K562 (cell line): ENCODE data around the gene PLCE1. TPM values are rescaled to one million over a fixed set of nuclear protein-coding genes. Genes with fewer than 3 reads are reported as not detected.

Experiments
- ATAC-seq: fragments of 200-7000 bp; cut with Tn5 transposase; 3 replicates; pipeline ENCODE4 v1.9.1; 2020; ENCODE audit warnings: moderate library complexity
- BruUV-seq: library from RNA; stranded (reverse); fragments of 400-500 nt; replicated peaks from 2 replicates; lab custom pipeline; 2021; lab: Mats Ljungman, UMichigan
- CTCF ChIA-PET: fragments of 300-600 bp; formaldehyde crosslinking; extraction: SDS; loops from one replicate; lab custom pipeline; 2021; ENCODE audit warnings: low intra/inter-chr PET ratio; lab: Yijun Ruan, JAX
- POLR2A ChIA-PET: fragments of 300-600, 350-650 bp; sonication (Branson Sonifier 250); formaldehyde crosslinking; extraction: SDS; loops from one replicate; lab custom pipeline; 2021; ENCODE audit warnings: antibody characterized with exemption, inconsistent platforms; lab: Yijun Ruan, JAX
- DNase-seq, 4 experiments: peaks; one replicate each; pipeline versions ENCODE4 v3.0.0 to v3.0.0-alpha.2; 2011 to 2018; ENCODE audit warnings: low spot score in 3 of 4, mixed read lengths in 3 of 4; ENCODE audit errors: extremely low read depth in 1 of 4
- FAIRE-seq: peaks from 2 replicates; lab custom pipeline; 2011; peaks lifted over from hg19 to GRCh38; lab: Jason Lieb, UNC
- H2AFZ ChIP-seq: 2 replicates; pipeline ENCODE4 v1.6.0; 2011; ENCODE audit warnings: low read depth, low read length, control low read depth, inconsistent platforms
- H3K27ac ChIP-seq: fragments of 200-600 bp; 3 replicates; pipeline ENCODE4 v1.8.0; 2011; ENCODE audit warnings: low read depth, mild to moderate bottlenecking, control low read depth, inconsistent platforms, low read length, moderate library complexity, mixed read lengths; ENCODE audit errors: extremely low read depth
- H3K27me3 ChIP-seq, 2 experiments: fragments of 300-600 bp in 1 of 2; 2 replicates in 1 of 2; 3 replicates in 1 of 2; pipeline versions ENCODE4 v1.6.0 to v1.8.0; 2011; ENCODE audit warnings: inconsistent platforms in 2 of 2, low read length in 2 of 2, mild to moderate bottlenecking in 1 of 2, mixed read lengths in 1 of 2, moderate library complexity in 1 of 2; ENCODE audit not compliant: control insufficient read depth in 2 of 2, insufficient read depth in 2 of 2
- H3K36me3 ChIP-seq: fragments of 300-600 bp; 3 replicates; pipeline ENCODE4 v1.8.0; 2011; ENCODE audit warnings: mild to moderate bottlenecking, low read length, inconsistent platforms; ENCODE audit not compliant: control insufficient read depth, insufficient read depth
- H3K4me1 ChIP-seq, 2 experiments: fragments of 200-600 bp in 1 of 2; replicated peaks in 1 of 2; 2 replicates in 1 of 2; 3 replicates in 1 of 2; pipeline versions ENCODE4 v1.5.1 to v1.8.0; 2011; ENCODE audit warnings: inconsistent platforms in 2 of 2, low read length in 2 of 2, mild to moderate bottlenecking in 1 of 2, mixed read lengths in 1 of 2, moderate library complexity in 1 of 2; ENCODE audit not compliant: control insufficient read depth in 2 of 2, insufficient read depth in 2 of 2
- H3K4me2 ChIP-seq: 2 replicates; pipeline ENCODE4 v1.6.1; 2011; ENCODE audit warnings: low read length, control low read depth, inconsistent platforms, mixed read lengths; ENCODE audit not compliant: insufficient read depth
- H3K4me3 ChIP-seq: fragments of 200-600 bp; sonication (generic), shearing (Covaris generic); 2 replicates; pipeline ENCODE4 v1.5.1; 2016; ENCODE audit warnings: control low read depth, inconsistent platforms
- H3K79me2 ChIP-seq: fragments of 200-600 bp; 3 replicates; pipeline ENCODE4 v1.8.0; 2011; ENCODE audit warnings: low read length, inconsistent platforms; ENCODE audit not compliant: control insufficient read depth, insufficient read depth
- H3K9ac ChIP-seq, 2 experiments: 2 replicates each; pipeline versions ENCODE4 v1.6.0 to v1.6.1; 2011; ENCODE audit warnings: low read depth in 2 of 2, low read length in 2 of 2, control low read depth in 1 of 2, inconsistent platforms in 1 of 2, mild to moderate bottlenecking in 1 of 2, mixed read lengths in 1 of 2; ENCODE audit not compliant: insufficient read depth in 1 of 2
- H3K9me1 ChIP-seq: one replicate; pipeline ENCODE4 v1.6.0; 2011; ENCODE audit warnings: inconsistent platforms, mild to moderate bottlenecking, low read length, moderate library complexity; ENCODE audit not compliant: control insufficient read depth, insufficient read depth
- H3K9me3 ChIP-seq: replicated peaks from 2 replicates; pipeline ENCODE4 v1.5.1; 2011; ENCODE audit warnings: low read depth, low read length, inconsistent platforms; ENCODE audit not compliant: control insufficient read depth, insufficient read depth
- H4K20me1 ChIP-seq: replicated peaks from 2 replicates; pipeline ENCODE4 v1.6.1; 2011; ENCODE audit warnings: low read length, inconsistent platforms, mixed read lengths; ENCODE audit not compliant: control insufficient read depth, insufficient read depth
- E2F6 ChIP-seq, 2 experiments: IDR thresholded peaks; 2 replicates each; pipeline ENCODE4 v1.6.1; 2011; ENCODE audit warnings: borderline replicate concordance in 1 of 2, control low read depth in 1 of 2, low read depth in 1 of 2, low read length in 1 of 2, mild to moderate bottlenecking in 1 of 2, mixed read lengths in 1 of 2, moderate library complexity in 1 of 2; ENCODE audit not compliant: insufficient read depth in 1 of 2, insufficient read length in 1 of 2, poor library complexity in 1 of 2, severe bottlenecking in 1 of 2; ENCODE audit errors: extremely low read depth in 1 of 2
- HMBOX1 ChIP-seq: sonication (generic); IDR thresholded peaks from 2 replicates; pipeline ENCODE4 v1.6.1; 2016
- NCOA4 ChIP-seq: fragments of 450-650 bp; IDR thresholded peaks from 2 replicates; pipeline ENCODE4 v1.6.1; 2018; ENCODE audit warnings: mild to moderate bottlenecking; ENCODE audit not compliant: partially characterized antibody
- SIN3B ChIP-seq: fragments of 450-650 bp; IDR thresholded peaks from 2 replicates; pipeline ENCODE4 v1.6.1; 2017; ENCODE audit warnings: low read depth, mild to moderate bottlenecking, moderate library complexity
- SIX5 ChIP-seq, 2 experiments: IDR thresholded peaks; 2 replicates each; pipeline ENCODE4 v1.6.1; 2011; ENCODE audit warnings: low read length in 2 of 2, borderline replicate concordance in 1 of 2, low read depth in 1 of 2, mild to moderate bottlenecking in 1 of 2, moderate library complexity in 1 of 2; ENCODE audit not compliant: insufficient read depth in 1 of 2
- SMAD3 ChIP-seq: fragments of 450-650 bp; formaldehyde crosslinking; conservative IDR thresholded peaks from 2 replicates; pipeline ENCODE4 v1.4.0; 2020; ENCODE audit warnings: mild to moderate bottlenecking
- TAF1 ChIP-seq: IDR thresholded peaks from 2 replicates; pipeline ENCODE4 v1.6.1; 2011; ENCODE audit warnings: mild to moderate bottlenecking, low read length, moderate library complexity; ENCODE audit not compliant: insufficient read depth, control insufficient read depth, severe bottlenecking; ENCODE audit errors: extremely low read depth
- TEAD4 ChIP-seq, 2 experiments: sonication (generic) in 1 of 2; formaldehyde crosslinking in 1 of 2; IDR thresholded peaks; 2 replicates each; pipeline versions ENCODE4 v1.6.1 to v1.8.0; 2012 to 2022; ENCODE audit warnings: borderline replicate concordance in 1 of 2, inconsistent platforms in 1 of 2, low read length in 1 of 2, mild to moderate bottlenecking in 1 of 2, missing genetic modification reagents in 1 of 2
- XRCC5 ChIP-seq: fragments of 200-400 bp; formaldehyde crosslinking; IDR thresholded peaks from 2 replicates; pipeline ENCODE4 v1.6.1; 2017; ENCODE audit warnings: low read depth, mild to moderate bottlenecking, low read length
- ZNF778 ChIP-seq: fragments of 450-650 bp; formaldehyde crosslinking; IDR thresholded peaks from 2 replicates; pipeline ENCODE4 v1.4.0; 2020; ENCODE audit warnings: mild to moderate bottlenecking, moderate library complexity
- WGBS: fragments of 100-300 bp; shearing (Covaris generic); methylation state at CpG from one replicate; pipeline ENCODE4 v1.1.6; 2016; ENCODE audit warnings: low coverage, mixed read lengths; ENCODE audit not compliant: insufficient coverage; ENCODE audit errors: missing lambda C conversion rate; 5-methylcytosine and 5-hydroxymethylcytosine counted together
- in situ Hi-C: fragments of 300-500 bp; cut with MboI; formaldehyde crosslinking; loops from 4 replicates; pipeline ENCODE4 v1.15.0; 2018; ENCODE audit warnings: inconsistent platforms, mixed read lengths
- intact Hi-C: fragments of 100-400 bp; cut with micrococcal nuclease; formaldehyde crosslinking; loops from 2 replicates; pipeline ENCODE4 v1.14.2; 2022
- polyA plus RNA-seq, 8 experiments: library from polyadenylated mRNA; depleted of rRNA in 4 of 8; stranded (reverse) in 5 of 8; unstranded in 3 of 8; fragments of >200 nt; fragmentation: Nextera tagmentation in 2 of 8; fragmentation: Illumina TruSeq in 1 of 8; extraction: Ambion mirVana in 2 of 8; extraction: Trizol in 1 of 8; gene quantifications; 2 replicates each; pipeline versions ENCODE4 v1.2.1 to v1.2.3, GENCODE V29; 2011 to 2014; ENCODE audit warnings: inconsistent platforms in 1 of 8, missing spikeins in 1 of 8
- total RNA-seq, 7 experiments: library from RNA; depleted of rRNA in 6 of 7; stranded (reverse); fragments of >200 nt in 6 of 7; fragmentation: Illumina TruSeq in 2 of 7; extraction: Trizol in 2 of 7; gene quantifications; 2 replicates each; pipeline versions ENCODE4 v1.2.1 to v1.2.3, GENCODE V29; 2011 to 2021; ENCODE audit warnings: low replicate concordance in 1 of 7

Gene PLCE1
- total and polyA plus RNA-seq, 9 of the 15 experiments (the other 6 are each of a cell fraction or from before 2014, with no cell fraction given), result under 0.01 to 0.52 (median 0.13) TPM; not detected in 5

- ChIA-PET CTCF (no interaction called here), POLR2A (no interaction called here)
- WGBS, result 0% methylated on average over 3 of the region's 3 CpGs
- TF ChIP-seq SIN3B, result no peak
- DNase-seq, result no peak
- H3K4me1 ChIP-seq, result no peaks in the 10 kb centered on the region
- no TSS peak for BruUV-seq
- H3K79me2 ChIP-seq, result no peaks in the 10 kb centered on the region
- no peak for ATAC-seq
- H3K36me3 ChIP-seq, result no peaks in the 10 kb centered on the region
- H3K9me1 ChIP-seq, result no peaks in the 10 kb centered on the region
- H3K4me2 ChIP-seq, result no peak overlapping the region
- H4K20me1 ChIP-seq, result no peaks in the 10 kb centered on the region
- no peak overlapping the region for H3K9ac ChIP-seq
- no peak for FAIRE-seq
- no peak overlapping the region for H3K4me3 ChIP-seq
- 0 out of 5 replicates have a peak, but pooled peaks cover 0 to 3% of the 10 kb centered on the region in 2 experiments for H3K27me3 ChIP-seq
- no peak overlapping the region for H3K27ac ChIP-seq
- intact Hi-C loops (no loop called here), in situ Hi-C loops (no loop called here)
- no peaks in the 10 kb centered on the region for H3K9me3 ChIP-seq
- H2AFZ ChIP-seq, result no peak overlapping the region
These were observed 48.5 kb downstream of the PLCE1 start for GRCh38 chr10:94042001-94042833.

GRCh38 chr10:94042834-94043175, 49.1 kb downstream of the PLCE1 start:
- WGBS, result 0% methylated on average over 4 of the region's 4 CpGs
- no peaks in the 10 kb centered on the region for H3K9me1 ChIP-seq
- BruUV-seq, result no TSS peak
- CTCF ChIA-PET, result no interaction called here
- H3K4me1 ChIP-seq, result no peaks in the 10 kb centered on the region
- no peak overlapping the region for H3K27ac ChIP-seq
- ATAC-seq (no peak), DNase-seq (no peak), FAIRE-seq (no peak)
- no peak overlapping the region for H3K9ac ChIP-seq
- in situ Hi-C loops, result no loop called here
- POLR2A ChIA-PET, result no interaction called here
- intact Hi-C loops, result no loop called here
- H3K27me3 ChIP-seq, result 0 out of 5 replicates have a peak, but pooled peaks cover 0 to 3% of the 10 kb centered on the region in 2 experiments
- H3K4me2 ChIP-seq, result no peak overlapping the region
- no peaks in the 10 kb centered on the region for H4K20me1 ChIP-seq
- H3K4me3 ChIP-seq, result no peak overlapping the region
- TF ChIP-seq HMBOX1, result no peak
- TF ChIP-seq XRCC5, result no peak
- TF ChIP-seq E2F6 (IDR thresholded peaks at IDR 0.05; ENCODE audit: borderline replicate concordance in 1 of 2, extremely low read depth in 1 of 2, insufficient read depth in 1 of 2, insufficient read length in 1 of 2, low read depth in 1 of 2, low read length in 1 of 2, poor library complexity in 1 of 2, severe bottlenecking in 1 of 2), result no peak
- TF ChIP-seq ZNF778 (CRISPR knock-in tag), result no peak
- TF ChIP-seq TEAD4 (IDR thresholded peaks at IDR 0.05; ENCODE audit: low read length), result no peak
- no peak for TF ChIP-seq TEAD4 (CRISPR knock-in tag; IDR thresholded peaks at IDR 0.05; ENCODE audit: borderline replicate concordance)
- TF ChIP-seq NCOA4, result no peak
- no peak for TF ChIP-seq SIX5 (IDR thresholded peaks at IDR 0.05; ENCODE audit: borderline replicate concordance in 1 of 2, insufficient read depth in 1 of 2, low read depth in 1 of 2, low read length in 2 of 2)
- no peak for TF ChIP-seq TAF1
- no peak for TF ChIP-seq SMAD3 (CRISPR knock-in tag)
- H3K9me3 ChIP-seq, result no peaks in the 10 kb centered on the region
- H3K79me2 ChIP-seq, result no peaks in the 10 kb centered on the region
- H3K36me3 ChIP-seq, result no peaks in the 10 kb centered on the region
- no peak overlapping the region for H2AFZ ChIP-seq
